DOHH2 (cell line): ENCODE data around the gene SH3D19.

Experiments used
- H3F3A ChIP-seq: fragments of 200-600 bp; sonication (generic), shearing (Covaris generic); 2 replicates; pipeline ENCODE4 v1.6.0; 2016; ENCODE audit warnings: antibody characterized with exemption, mild to moderate bottlenecking; ENCODE audit not compliant: control insufficient read depth, insufficient read depth
- H3K27ac ChIP-seq: fragments of 200-600 bp; sonication (generic); 2 replicates; pipeline ENCODE4 v1.5.1; 2014; ENCODE audit warnings: low read depth, mild to moderate bottlenecking, low read length, moderate library complexity
- H3K27me3 ChIP-seq: fragments of 200-600 bp; sonication (generic); 2 replicates; pipeline ENCODE4 v1.6.1; 2014; ENCODE audit warnings: mild to moderate bottlenecking, low read length, mixed read lengths; ENCODE audit not compliant: control insufficient read depth
- H3K36me3 ChIP-seq: fragments of 200-600 bp; sonication (generic); 2 replicates; pipeline ENCODE4 v1.6.1; 2014; ENCODE audit warnings: mild to moderate bottlenecking, low read length, moderate library complexity, mixed read lengths; ENCODE audit not compliant: control insufficient read depth
- H3K4me1 ChIP-seq: fragments of 200-600 bp; sonication (generic); 2 replicates; pipeline ENCODE4 v1.6.1; 2014; ENCODE audit warnings: mild to moderate bottlenecking, low read length, mixed read lengths; ENCODE audit not compliant: control insufficient read depth
- H3K4me2 ChIP-seq: fragments of 200-600 bp; sonication (generic); 2 replicates; pipeline ENCODE4 v1.6.0; 2014; ENCODE audit warnings: mild to moderate bottlenecking, low read length, moderate library complexity
- H3K4me3 ChIP-seq: fragments of 200-600 bp; sonication (generic); 2 replicates; pipeline ENCODE4 v1.5.1; 2014; ENCODE audit warnings: mild to moderate bottlenecking, low read length, mixed read lengths
- H3K79me2 ChIP-seq: fragments of 200-600 bp; sonication (generic); 2 replicates; pipeline ENCODE4 v1.6.1; 2014; ENCODE audit warnings: mild to moderate bottlenecking, low read length, mixed read lengths; ENCODE audit not compliant: control insufficient read depth
- H3K9me2 ChIP-seq: fragments of 200-600 bp; sonication (generic); replicated peaks from 2 replicates; pipeline ENCODE4 v1.6.1; 2014; ENCODE audit warnings: mild to moderate bottlenecking, low read length, mixed read lengths; ENCODE audit not compliant: control insufficient read depth
- H3K9me3 ChIP-seq: fragments of 200-600 bp; sonication (generic); 2 replicates; pipeline ENCODE4 v1.6.1; 2014; ENCODE audit warnings: antibody characterized with exemption, low read length, mixed read lengths; ENCODE audit not compliant: control insufficient read depth, insufficient read depth
- H4K20me1 ChIP-seq: fragments of 200-600 bp; sonication (generic); 2 replicates; pipeline ENCODE4 v1.6.0; 2014; ENCODE audit warnings: low read depth, mild to moderate bottlenecking, antibody characterized with exemption, low read length, moderate library complexity; ENCODE audit not compliant: control insufficient read depth, insufficient read depth
- CTCF ChIP-seq: fragments of 200-600 bp; sonication (generic); IDR thresholded peaks from one replicate; pipeline ENCODE4 v1.5.1; 2014; ENCODE audit warnings: antibody characterized with exemption, mild to moderate bottlenecking, low read depth, low read length; ENCODE audit not compliant: poor library complexity, severe bottlenecking
- EZH2phosphoT487 ChIP-seq: fragments of 200-600 bp; sonication (generic); IDR thresholded peaks from 2 replicates; pipeline ENCODE4 v1.6.1; 2017; ENCODE audit warnings: borderline replicate concordance, mild to moderate bottlenecking, antibody characterized with exemption, low read length, moderate library complexity, mixed read lengths

Gene SH3D19

GRCh38 chr4:151163855-151164254, 161.6 kb downstream of the SH3D19 start:
- Histone ChIP-seq H3K36me3 (no peaks in the 10 kb centered on the region), H3F3A (no peaks in the 10 kb centered on the region), H3K4me1 (no peaks in the 10 kb centered on the region), H4K20me1 (no peaks in the 10 kb centered on the region), H3K9me3 (no peaks in the 10 kb centered on the region), H3K9me2 (no peaks in the 10 kb centered on the region), H3K4me3 (no peak overlapping the region), H3K79me2 (no peaks in the 10 kb centered on the region), H3K27ac (no peak overlapping the region), H3K4me2 (no peak overlapping the region), H3K27me3 (no peaks in the 10 kb centered on the region)
- TF ChIP-seq EZH2phosphoT487 (no peak), CTCF (no peak)

- Histone ChIP-seq H3K9me3 (no peaks in the 10 kb centered on the region), H3K36me3 (no peaks in the 10 kb centered on the region), H3K4me2 (no peak overlapping the region), H3K27ac (no peak overlapping the region), H3K4me1 (no peaks in the 10 kb centered on the region), H3K79me2 (no peaks in the 10 kb centered on the region), H4K20me1 (no peaks in the 10 kb centered on the region), H3K4me3 (no peak overlapping the region), H3F3A (no peaks in the 10 kb centered on the region), H3K27me3 (no peaks in the 10 kb centered on the region), H3K9me2 (no peaks in the 10 kb centered on the region)
- TF ChIP-seq CTCF, result no peak
- TF ChIP-seq EZH2phosphoT487, result no peak
These were observed 166.4 kb downstream of the SH3D19 start for GRCh38 chr4:151158979-151159378.

GRCh38 chr4:151157543-151157942, 167.9 kb downstream of the SH3D19 start:
- no peaks in the 10 kb centered on the region for H3K79me2 ChIP-seq
- H3K27ac ChIP-seq, result no peak overlapping the region
- H3K4me1 ChIP-seq, result no peaks in the 10 kb centered on the region
- H3K9me2 ChIP-seq, result no peaks in the 10 kb centered on the region
- H3K36me3 ChIP-seq, result no peaks in the 10 kb centered on the region
- H3K27me3 ChIP-seq, result no peaks in the 10 kb centered on the region
- no peaks in the 10 kb centered on the region for H4K20me1 ChIP-seq
- H3K4me3 ChIP-seq, result no peak overlapping the region
- H3K4me2 ChIP-seq, result no peak overlapping the region
- H3K9me3 ChIP-seq, result no peaks in the 10 kb centered on the region
- no peaks in the 10 kb centered on the region for H3F3A ChIP-seq
- TF ChIP-seq CTCF (no peak), EZH2phosphoT487 (no peak)

- Histone ChIP-seq H3K9me3 (no peaks in the 10 kb centered on the region), H3K27ac (no peak overlapping the region), H3K27me3 (no peaks in the 10 kb centered on the region), H3K36me3 (no peaks in the 10 kb centered on the region), H3K4me2 (no peak overlapping the region), H3K79me2 (no peaks in the 10 kb centered on the region), H3K4me3 (no peak overlapping the region), H3F3A (no peaks in the 10 kb centered on the region), H4K20me1 (no peaks in the 10 kb centered on the region), H3K9me2 (no peaks in the 10 kb centered on the region), H3K4me1 (no peaks in the 10 kb centered on the region)
- TF ChIP-seq EZH2phosphoT487, result no peak
- TF ChIP-seq CTCF, result no peak
These were observed 171.8 kb downstream of the SH3D19 start for GRCh38 chr4:151153585-151153984.
